Heart left ventricle (tissue), 13 donors: ENCODE results near the gene SLC8B1.

Experiments used
- CTCF ChIP-seq, 12 donors: fragments of 200-600 bp; sonication (generic) in 4 of 12; IDR thresholded peaks; one replicate each; pipeline versions ENCODE4 v1.5.0 to v1.8.0; 2018 to 2022; ENCODE audit warnings: antibody characterized with exemption in 12 of 12, mild to moderate bottlenecking in 5 of 12
- POLR2A ChIP-seq, 2 donors: fragments of 450-650 bp; IDR thresholded peaks; one replicate each; pipeline ENCODE4 v1.6.1; 2017; ENCODE audit warnings: antibody characterized with exemption in 2 of 2, mild to moderate bottlenecking in 2 of 2, moderate library complexity in 2 of 2
- donor health status: ischemic (EF 13 %, LVEDD 7.1; RV severe dilation, severe dysfunction).
- donor health status: DM: no; HTN: yes; CAD: no.
- donor health status: DM: no; HTN: no; CAD: no.
- donor health status: ischemic (EF 25% LVEDD 6.9; RV normal size, moderate dysfunction).
- donor health status: ischemic (EF 25% LVEDD 5.7; RV mildly dilated, moderate dysfunction).
- donor health status: ischemic (EF 35%, LVEDD 5.7; RV mildly dilated, moderate dysfunction).
- donor health status: nonischemic (EF 11% LVEDD 7.7; RV severe dilation, severe dysfunction).
- donor health status: DM: yes; HTN: yes; CAD: no.
- donor health status: PGD.
- donor health status: ischemic (EF 29% LVEDD 5.4; RV normal size, mild dysfunction).
- donor health status: nonischemic (EF 23%, LVEDD 6.1; RV moderate dilation, normal function).

DNA sequence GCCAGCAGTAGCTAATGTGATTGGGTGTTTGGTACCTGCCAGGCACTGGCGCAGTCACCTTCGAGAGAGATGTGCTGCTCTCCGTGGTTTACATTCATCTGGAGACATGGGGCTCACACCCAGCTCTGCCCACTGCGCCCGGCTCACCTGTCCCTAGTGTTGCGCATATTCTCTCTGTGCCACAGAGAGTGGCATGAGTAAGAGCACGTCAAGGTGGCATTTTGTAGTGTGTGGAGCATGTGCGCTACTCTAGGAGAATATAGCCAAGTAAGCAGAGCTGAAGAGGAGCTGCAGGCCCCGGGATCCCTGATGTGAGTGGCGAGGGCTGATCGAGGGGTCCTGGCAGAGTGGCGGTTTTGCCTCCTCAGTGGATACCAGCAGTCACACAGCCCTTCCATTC is 66.8 kb downstream of the SLC8B1 start:
- no peak for TF ChIP-seq CTCF (IDR thresholded peaks at IDR 0.05)
- no peak for TF ChIP-seq POLR2A (IDR thresholded peaks at IDR 0.05)
